Body of pancreas (tissue), 4 donors: ENCODE data around the gene NCR3LG1.

Source experiments
- CTCF ChIP-seq, 7 experiments: fragments of 450-650 bp in 4 of 7; fragments of 200-600 bp in 3 of 7; sonication (generic) in 3 of 7; IDR thresholded peaks; one replicate each; pipeline ENCODE4 v1.5.1; 2016 to 2019; ENCODE audit warnings: antibody characterized with exemption in 7 of 7
- POLR2A ChIP-seq, 3 donors: fragments of 450-650 bp; IDR thresholded peaks; one replicate each; pipeline ENCODE4 v1.6.1; 2016; ENCODE audit warnings: antibody characterized with exemption in 3 of 3, mild to moderate bottlenecking in 2 of 3

GRCh38 chr11:17387254-17387653, 35.7 kb downstream of the NCR3LG1 start:
- no peak for TF ChIP-seq CTCF (IDR thresholded peaks at IDR 0.05)
- no peak for TF ChIP-seq POLR2A (IDR thresholded peaks at IDR 0.05)
